A549 (cell line): ENCODE data around the gene CACNB3. TPM values are rescaled to one million over a fixed set of nuclear protein-coding genes. Genes with fewer than 3 reads are reported as not detected.

Experiments
- ATAC-seq, 2 experiments: fragments of 200-7000 bp in 1 of 2; fragments of >200 bp in 1 of 2; cut with Nextera tagmentation in 1 of 2; cut with Tn5 transposase in 1 of 2; 3 replicates each; pipeline versions ENCODE4 v1.8.0 to v1.9.1; 2018 to 2020; ENCODE audit warnings: mild to moderate bottlenecking in 1 of 2, moderate library complexity in 1 of 2
- CTCF ChIA-PET: fragments of 300-600 bp; sonication (Branson Sonifier 250); formaldehyde crosslinking; extraction: SDS; loops from one replicate; lab custom pipeline; 2021; ENCODE audit warnings: antibody characterized with exemption, inconsistent platforms; lab: Yijun Ruan, JAX
- POLR2A ChIA-PET: fragments of 350-600 bp; formaldehyde crosslinking; extraction: SDS; loops from one replicate; lab custom pipeline; 2021; ENCODE audit warnings: antibody characterized with exemption, inconsistent platforms; lab: Yijun Ruan, JAX
- DNase-seq, 2 experiments: peaks; one replicate each; pipeline versions ENCODE4 v3.0.0 to v3.0.0-alpha.2; 2011 to 2016; ENCODE audit warnings: low read depth in 1 of 2, low spot score in 1 of 2
- FAIRE-seq: peaks from 2 replicates; lab custom pipeline; 2011; peaks lifted over from hg19 to GRCh38; lab: Jason Lieb, UNC
- H3K27ac ChIP-seq, 2 experiments: fragments of >200 bp; sonication (Bioruptor Twin); formaldehyde crosslinking; 3 replicates each; pipeline ENCODE4 v1.5.1; 2016 to 2017
- H3K4me1 ChIP-seq: fragments of >200 bp; sonication (Bioruptor Twin); formaldehyde crosslinking; 3 replicates; pipeline ENCODE4 v1.6.1; 2016
- H3K4me2 ChIP-seq: fragments of >200 bp; sonication (Bioruptor Twin); formaldehyde crosslinking; 3 replicates; pipeline ENCODE4 v1.6.1; 2016
- H3K4me3 ChIP-seq: fragments of >200 bp; sonication (Bioruptor Twin); formaldehyde crosslinking; 3 replicates; pipeline ENCODE4 v1.5.1; 2016
- H3K9me3 ChIP-seq: fragments of >200 bp; sonication (Bioruptor Twin); formaldehyde crosslinking; 3 replicates; pipeline ENCODE4 v1.6.1; 2016
- CTCF ChIP-seq: fragments of >200 bp; sonication (Bioruptor Twin); formaldehyde crosslinking; IDR thresholded peaks from 3 replicates; pipeline ENCODE4 v1.5.1; 2016
- EHF ChIP-seq: fragments of 250-450 bp; sonication (Bioruptor Pico); IDR thresholded peaks from 2 replicates; pipeline ENCODE4 v1.5.0; 2020; ENCODE audit warnings: mild to moderate bottlenecking
- FOSB ChIP-seq: fragments of 250-450 bp; sonication (Bioruptor Pico); IDR thresholded peaks from 2 replicates; pipeline ENCODE4 v1.5.0; 2020; ENCODE audit warnings: mild to moderate bottlenecking, moderate library complexity
- GATA3 ChIP-seq: IDR thresholded peaks from 2 replicates; pipeline ENCODE4 v1.6.1; 2012; ENCODE audit warnings: borderline replicate concordance
- HOXB5 ChIP-seq: fragments of 250-450 bp; sonication (Bioruptor Pico); IDR thresholded peaks from 2 replicates; pipeline ENCODE4 v1.5.0; 2020; ENCODE audit warnings: mild to moderate bottlenecking, moderate library complexity
- KDM5A ChIP-seq: fragments of 200-600 bp; sonication (generic); IDR thresholded peaks from 2 replicates; pipeline ENCODE4 v1.6.1; 2016; ENCODE audit warnings: antibody characterized with exemption, mild to moderate bottlenecking
- NFE2L2 ChIP-seq: fragments of 150-350 bp; conservative IDR thresholded peaks from 2 replicates; pipeline ENCODE4 v1.6.1; 2014; ENCODE audit warnings: low read length
- RAD21 ChIP-seq, 2 experiments: fragments of >200 bp in 1 of 2; sonication (Bioruptor Twin) in 1 of 2; formaldehyde crosslinking in 1 of 2; IDR thresholded peaks in 1 of 2; conservative IDR thresholded peaks in 1 of 2; 2 replicates in 1 of 2; 3 replicates in 1 of 2; pipeline ENCODE4 v1.6.1; 2012 to 2018; ENCODE audit warnings: inconsistent platforms in 1 of 2
- RCOR1 ChIP-seq: fragments of 150-350 bp; IDR thresholded peaks from 2 replicates; pipeline ENCODE4 v1.6.1; 2014; ENCODE audit warnings: antibody characterized with exemption, low read length, low read depth
- RFX5 ChIP-seq: fragments of 450-650 bp; IDR thresholded peaks from 2 replicates; pipeline ENCODE4 v1.7.1; 2014; ENCODE audit warnings: antibody characterized with exemption, mild to moderate bottlenecking, moderate library complexity
- SMC3 ChIP-seq: fragments of >200 bp; sonication (Bioruptor Twin); formaldehyde crosslinking; IDR thresholded peaks from 3 replicates; pipeline ENCODE4 v1.6.1; 2018; ENCODE audit warnings: inconsistent platforms
- SREBF2 ChIP-seq: fragments of 450-650 bp; IDR thresholded peaks from 2 replicates; pipeline ENCODE4 v1.6.1; 2014; ENCODE audit warnings: mild to moderate bottlenecking, moderate library complexity
- TFCP2L1 ChIP-seq: fragments of 250-450 bp; sonication (Bioruptor Pico); IDR thresholded peaks from 2 replicates; pipeline ENCODE4 v1.5.0; 2021; ENCODE audit warnings: mild to moderate bottlenecking
- TP53 ChIP-seq: fragments of 250-450 bp; sonication (Bioruptor Pico); IDR thresholded peaks from 2 replicates; pipeline ENCODE4 v1.5.0; 2021; ENCODE audit warnings: mild to moderate bottlenecking, moderate library complexity
- ZC3H11A ChIP-seq: fragments of 450-650 bp; IDR thresholded peaks from 2 replicates; pipeline ENCODE4 v1.6.1; 2014; ENCODE audit warnings: antibody characterized with exemption, mild to moderate bottlenecking
- ZFP36 ChIP-seq: fragments of 450-650 bp; IDR thresholded peaks from 2 replicates; pipeline ENCODE4 v1.6.1; 2014; ENCODE audit warnings: borderline replicate concordance; ENCODE audit not compliant: partially characterized antibody
- ZSCAN20 ChIP-seq: fragments of 250-450 bp; sonication (Bioruptor Pico); IDR thresholded peaks from 2 replicates; pipeline ENCODE4 v1.8.0; 2022; ENCODE audit warnings: mild to moderate bottlenecking, moderate library complexity
- WGBS: methylation state at CpG from one replicate; pipeline ENCODE4 v1.1.6; 2017; ENCODE audit errors: missing lambda C conversion rate; 5-methylcytosine and 5-hydroxymethylcytosine counted together
- polyA plus RNA-seq, 4 experiments: library from polyadenylated mRNA; depleted of rRNA in 3 of 4; stranded (reverse); fragments of >200 nt; fragmentation: RNase III in 1 of 4; extraction: RNeasy Plus Mini Kit Qiagen cat#74134 plus additional on column Dnase treatment in 1 of 4; gene quantifications; 2 replicates in 3 of 4; 3 replicates in 1 of 4; pipeline ENCODE4 v1.2.3, GENCODE V29; 2011 to 2017
- TF ChIP-seq, protein P1 (sequence below): fragments of 200-600 bp; sonication (generic); IDR thresholded peaks from 2 replicates; pipeline ENCODE4 v1.6.1; 2016; ENCODE audit warnings: antibody characterized with exemption, mild to moderate bottlenecking, moderate library complexity
- TF ChIP-seq, protein P2 (sequence below): fragments of 250-450 bp; sonication (Bioruptor Pico); IDR thresholded peaks from 2 replicates; pipeline ENCODE4 v1.5.0; 2021; ENCODE audit warnings: mild to moderate bottlenecking, moderate library complexity, borderline replicate concordance

The CACNB3 gene
- polyA plus RNA-seq, 2 of the 4 experiments (the other 2 are of a cell fraction) = 12.9 to 23.9 TPM

- ChIA-PET POLR2A (interaction anchor here (0.8 kb wide), 1 partner anchor 40 kb away, joined by 4 read pairs; no protein-coding TSS in a partner anchor), CTCF (interaction anchor here (0.7 to 18.3 kb wide), 7 partner anchors 12 to 57 kb away, joined by 3 to 265 read pairs (median 21); partner anchors contain the start of gene CACNB3)
- ATAC-seq (no peak), DNase-seq (no peak), FAIRE-seq (no peak)
- Histone ChIP-seq H3K4me3 (no peak overlapping the region), H3K9me3 (no peaks in the 10 kb centered on the region), H3K4me1 (peaks cover 18% of the 10 kb centered on the region), H3K27ac (no peak overlapping the region), H3K4me2 (no peak overlapping the region)
- peak; percentile 71 for TF ChIP-seq ZC3H11A
- TF ChIP-seq FOSB = no peak
- 92% methylated on average over 3 of the region's 3 CpGs for WGBS
These were observed 24.6 kb upstream of the CACNB3 start for GRCh38 chr12:48793696-48794095.

- TF ChIP-seq, protein P1, sequence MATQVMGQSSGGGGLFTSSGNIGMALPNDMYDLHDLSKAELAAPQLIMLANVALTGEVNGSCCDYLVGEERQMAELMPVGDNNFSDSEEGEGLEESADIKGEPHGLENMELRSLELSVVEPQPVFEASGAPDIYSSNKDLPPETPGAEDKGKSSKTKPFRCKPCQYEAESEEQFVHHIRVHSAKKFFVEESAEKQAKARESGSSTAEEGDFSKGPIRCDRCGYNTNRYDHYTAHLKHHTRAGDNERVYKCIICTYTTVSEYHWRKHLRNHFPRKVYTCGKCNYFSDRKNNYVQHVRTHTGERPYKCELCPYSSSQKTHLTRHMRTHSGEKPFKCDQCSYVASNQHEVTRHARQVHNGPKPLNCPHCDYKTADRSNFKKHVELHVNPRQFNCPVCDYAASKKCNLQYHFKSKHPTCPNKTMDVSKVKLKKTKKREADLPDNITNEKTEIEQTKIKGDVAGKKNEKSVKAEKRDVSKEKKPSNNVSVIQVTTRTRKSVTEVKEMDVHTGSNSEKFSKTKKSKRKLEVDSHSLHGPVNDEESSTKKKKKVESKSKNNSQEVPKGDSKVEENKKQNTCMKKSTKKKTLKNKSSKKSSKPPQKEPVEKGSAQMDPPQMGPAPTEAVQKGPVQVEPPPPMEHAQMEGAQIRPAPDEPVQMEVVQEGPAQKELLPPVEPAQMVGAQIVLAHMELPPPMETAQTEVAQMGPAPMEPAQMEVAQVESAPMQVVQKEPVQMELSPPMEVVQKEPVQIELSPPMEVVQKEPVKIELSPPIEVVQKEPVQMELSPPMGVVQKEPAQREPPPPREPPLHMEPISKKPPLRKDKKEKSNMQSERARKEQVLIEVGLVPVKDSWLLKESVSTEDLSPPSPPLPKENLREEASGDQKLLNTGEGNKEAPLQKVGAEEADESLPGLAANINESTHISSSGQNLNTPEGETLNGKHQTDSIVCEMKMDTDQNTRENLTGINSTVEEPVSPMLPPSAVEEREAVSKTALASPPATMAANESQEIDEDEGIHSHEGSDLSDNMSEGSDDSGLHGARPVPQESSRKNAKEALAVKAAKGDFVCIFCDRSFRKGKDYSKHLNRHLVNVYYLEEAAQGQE = no peak
- TF ChIP-seq RCOR1 (no peak), KDM5A (no peak), GATA3 (no peak), HOXB5 (CRISPR knock-in tag) (no peak)
- ATAC-seq (0 out of 6 replicates have a peak, but pooled peaks of 1 of the 2 experiments have one; percentile 26), FAIRE-seq (no peak), DNase-seq (no peak)
- ChIA-PET CTCF (interaction anchor here (0.6 to 18.3 kb wide), 27 partner anchors 8 to 253 kb away, joined by 3 to 265 read pairs (median 5); partner anchors contain the start of genes CACNB3 and KANSL2), POLR2A (no interaction called here)
- no peak overlapping the region for H3K27ac ChIP-seq
- H3K4me2 ChIP-seq = no peak overlapping the region; the same call in 2 of the 3 replicates
- H3K4me1 ChIP-seq = peaks cover 15% of the 10 kb centered on the region
- H3K9me3 ChIP-seq = no peaks in the 10 kb centered on the region
- H3K4me3 ChIP-seq = no peak overlapping the region
- WGBS = 60% methylated on average over 3 of the region's 3 CpGs
These were observed 23.4 kb upstream of the CACNB3 start for GRCh38 chr12:48794870-48795269.

- Histone ChIP-seq H3K4me1 (peaks cover 9% of the 10 kb centered on the region), H3K4me3 (no peak overlapping the region), H3K4me2 (peak overlapping the region; percentile 48), H3K27ac (peak overlapping the region in 1 of 2 experiments; percentile 39; a peak in 1 of 6 replicates), H3K9me3 (no peaks in the 10 kb centered on the region)
- POLR2A ChIA-PET = interaction anchor here (1.5 kb wide), 1 partner anchor 42 kb away, joined by 14 read pairs; no protein-coding TSS in a partner anchor
- ATAC-seq (peak; percentile 89 to 95), FAIRE-seq (peak; percentile 84), DNase-seq (peak; percentile 87 to 96)
- TF ChIP-seq RFX5 (0 out of 2 replicates have a peak, but pooled peaks have one; percentile 16), FOSB (no peak), TFCP2L1 (no peak), NFE2L2 (no peak), ZC3H11A (no peak), SMC3 (peak; percentile 94), RAD21 (conservative IDR thresholded peaks at IDR 0.05 in 1 of 2, IDR thresholded peaks at IDR 0.05 in 1 of 2) (peak; percentile 96 to 99), EHF (CRISPR knock-in tag) (no peak), ZSCAN20 (no peak), SREBF2 (no peak), TP53 (CRISPR knock-in tag) (no peak), ZFP36 (no peak), CTCF (peak; percentile 94)
- TF ChIP-seq, protein P2, sequence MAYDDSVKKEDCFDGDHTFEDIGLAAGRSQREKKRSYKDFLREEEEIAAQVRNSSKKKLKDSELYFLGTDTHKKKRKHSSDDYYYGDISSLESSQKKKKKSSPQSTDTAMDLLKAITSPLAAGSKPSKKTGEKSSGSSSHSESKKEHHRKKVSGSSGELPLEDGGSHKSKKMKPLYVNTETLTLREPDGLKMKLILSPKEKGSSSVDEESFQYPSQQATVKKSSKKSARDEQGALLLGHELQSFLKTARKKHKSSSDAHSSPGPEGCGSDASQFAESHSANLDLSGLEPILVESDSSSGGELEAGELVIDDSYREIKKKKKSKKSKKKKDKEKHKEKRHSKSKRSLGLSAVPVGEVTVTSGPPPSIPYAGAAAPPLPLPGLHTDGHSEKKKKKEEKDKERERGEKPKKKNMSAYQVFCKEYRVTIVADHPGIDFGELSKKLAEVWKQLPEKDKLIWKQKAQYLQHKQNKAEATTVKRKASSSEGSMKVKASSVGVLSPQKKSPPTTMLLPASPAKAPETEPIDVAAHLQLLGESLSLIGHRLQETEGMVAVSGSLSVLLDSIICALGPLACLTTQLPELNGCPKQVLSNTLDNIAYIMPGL (CRISPR knock-in tag) = no peak
- CTCF ChIA-PET = interaction anchor here (0.6 to 18.3 kb wide), 36 partner anchors 8 to 254 kb away, joined by 3 to 265 read pairs (median 4); partner anchors contain the start of genes CACNB3 and KANSL2
- 11% methylated on average over 12 of the region's 12 CpGs for WGBS
These were observed 22.5 kb upstream of the CACNB3 start for GRCh38 chr12:48795550-48796455.
